ENCODE data around the gene AVPR1B.

- TF ChIP-seq POLR2A (IDR thresholded peaks at IDR 0.05; ENCODE audit: extremely low read depth, insufficient read length): no peak
- TF ChIP-seq CTCF (IDR thresholded peaks at IDR 0.05; ENCODE audit: low read depth, low read length): no peak
- no peak for TF ChIP-seq MYC (IDR thresholded peaks at IDR 0.05; ENCODE audit: low read depth, low read length)
These were observed 24.8 kb upstream of the AVPR1B start for GRCh38 chr1:206142011-206142410.
